HEK293T (cell line): Measurements from ENCODE around the gene CSTB.

Experiments
- CTCF ChIA-PET: fragments of 350-600 bp; formaldehyde crosslinking; extraction: SDS; loops from one replicate; lab custom pipeline; 2021; ENCODE audit warnings: antibody characterized with exemption, inconsistent platforms; lab: Yijun Ruan, JAX
- POLR2A ChIA-PET: fragments of 350-600 bp; formaldehyde crosslinking; extraction: SDS; loops from one replicate; lab custom pipeline; 2020; ENCODE audit warnings: antibody characterized with exemption, inconsistent platforms; lab: Yijun Ruan, JAX
- DNase-seq: peaks from one replicate; pipeline ENCODE4 v3.0.0; 2012; ENCODE audit warnings: mixed read lengths; ENCODE audit errors: extremely low spot score
- ARNT ChIP-seq: fragments of 450-650 bp; IDR thresholded peaks from 2 replicates; pipeline ENCODE4 v1.6.1; 2017; ENCODE audit warnings: mild to moderate bottlenecking
- BHLHE40 ChIP-seq: fragments of 450-650 bp; IDR thresholded peaks from 2 replicates; pipeline ENCODE4 v1.6.1; 2016; ENCODE audit warnings: mild to moderate bottlenecking, moderate library complexity, borderline replicate concordance
- CTBP1 ChIP-seq: fragments of 450-650 bp; IDR thresholded peaks from 2 replicates; pipeline ENCODE4 v1.6.1; 2016; ENCODE audit warnings: borderline replicate concordance
- ELF4 ChIP-seq: fragments of 450-650 bp; IDR thresholded peaks from 2 replicates; pipeline ENCODE4 v1.6.1; 2017; ENCODE audit warnings: antibody characterized with exemption
- FOXA1 ChIP-seq: fragments of 450-650 bp; IDR thresholded peaks from 2 replicates; pipeline ENCODE4 v1.6.1; 2016; ENCODE audit warnings: mild to moderate bottlenecking
- FOXK2 ChIP-seq: fragments of 450-650 bp; IDR thresholded peaks from 2 replicates; pipeline ENCODE4 v1.6.1; 2016; ENCODE audit warnings: mild to moderate bottlenecking
- FOXM1 ChIP-seq: fragments of 450-650 bp; IDR thresholded peaks from 2 replicates; pipeline ENCODE4 v1.6.1; 2017; ENCODE audit warnings: mild to moderate bottlenecking, borderline replicate concordance
- HDGF ChIP-seq: fragments of 450-650 bp; IDR thresholded peaks from 2 replicates; pipeline ENCODE4 v1.6.1; 2017; ENCODE audit warnings: antibody characterized with exemption, borderline replicate concordance
- L3MBTL2 ChIP-seq: fragments of 450-650 bp; conservative IDR thresholded peaks from 2 replicates; pipeline ENCODE4 v1.6.1; 2016; ENCODE audit warnings: mild to moderate bottlenecking
- LEF1 ChIP-seq: fragments of 450-650 bp; IDR thresholded peaks from 2 replicates; pipeline ENCODE4 v1.6.1; 2017; ENCODE audit warnings: mild to moderate bottlenecking, borderline replicate concordance
- NFRKB ChIP-seq: fragments of 450-650 bp; IDR thresholded peaks from 2 replicates; pipeline ENCODE4 v1.6.1; 2016; ENCODE audit warnings: mild to moderate bottlenecking, moderate library complexity
- SP1 ChIP-seq: fragments of 450-650 bp; IDR thresholded peaks from 2 replicates; pipeline ENCODE4 v1.6.1; 2017
- SUZ12 ChIP-seq: fragments of 450-650 bp; IDR thresholded peaks from 2 replicates; pipeline ENCODE4 v1.6.1; 2016; ENCODE audit warnings: mild to moderate bottlenecking
- TARDBP ChIP-seq: fragments of 450-650 bp; IDR thresholded peaks from 2 replicates; pipeline ENCODE4 v1.6.1; 2016
- ZNF384 ChIP-seq: fragments of 450-650 bp; IDR thresholded peaks from 2 replicates; pipeline ENCODE4 v1.6.1; 2016
- TF ChIP-seq, protein P1 (sequence below): fragments of 450-650 bp; IDR thresholded peaks from 2 replicates; pipeline ENCODE4 v1.6.1; 2016

The CSTB gene

DNA sequence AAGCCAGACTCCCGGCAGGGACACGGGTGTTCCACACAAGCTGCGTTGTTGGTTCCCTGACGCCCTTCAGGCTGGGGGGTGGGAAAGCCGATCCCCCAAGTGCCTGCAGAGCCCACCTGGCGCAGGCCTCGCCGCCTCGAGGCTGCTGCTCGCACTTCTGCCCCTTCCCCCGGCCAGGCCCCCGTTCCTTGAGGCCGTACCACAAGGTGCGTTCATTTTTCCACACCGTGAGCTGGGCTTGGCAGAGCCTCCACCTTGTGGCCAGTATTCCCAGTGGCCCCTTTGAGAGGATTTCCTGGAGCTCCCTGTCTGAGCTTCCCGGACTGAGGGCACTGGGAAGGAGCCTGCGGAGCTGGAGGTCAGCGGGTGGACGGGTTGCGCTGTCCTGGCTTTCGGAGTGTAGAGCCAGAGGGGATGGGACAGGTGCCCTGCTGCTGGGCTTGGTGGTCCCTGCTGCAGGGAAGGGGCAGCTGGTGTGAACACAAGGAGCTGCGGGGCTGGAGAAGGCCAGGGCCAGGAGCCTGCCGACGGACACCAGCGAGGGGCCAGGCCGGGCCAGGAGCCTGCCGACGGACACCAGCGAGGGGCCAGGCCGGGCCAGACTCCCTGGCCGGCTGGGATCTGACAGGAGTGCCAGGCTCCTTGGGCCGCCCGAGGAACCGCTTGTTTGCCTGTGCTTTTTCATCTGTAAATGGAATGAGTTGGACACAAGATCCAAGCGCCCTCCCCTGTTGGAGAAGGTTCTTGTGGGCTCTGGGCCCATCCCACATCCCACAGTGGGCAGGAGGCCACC is 38.8 kb downstream of the CSTB start:
- DNase-seq = no peak
- ChIA-PET POLR2A (interaction anchor here (0.5 to 1.8 kb wide), 3 partner anchors 9 to 53 kb away, joined by 3 to 15 read pairs (median 4); no protein-coding TSS in a partner anchor), CTCF (no interaction called here)
- TF ChIP-seq L3MBTL2 = no peak
- TF ChIP-seq ZNF384 = no peak
- TF ChIP-seq CTBP1 = no peak
- TF ChIP-seq FOXM1 = no peak
- no peak for TF ChIP-seq TARDBP
- no peak for TF ChIP-seq NFRKB
- no peak for TF ChIP-seq ARNT
- no peak for TF ChIP-seq ELF4
- no peak for TF ChIP-seq LEF1
- no peak for TF ChIP-seq SUZ12
- TF ChIP-seq FOXA1 = no peak
- TF ChIP-seq, protein P1, sequence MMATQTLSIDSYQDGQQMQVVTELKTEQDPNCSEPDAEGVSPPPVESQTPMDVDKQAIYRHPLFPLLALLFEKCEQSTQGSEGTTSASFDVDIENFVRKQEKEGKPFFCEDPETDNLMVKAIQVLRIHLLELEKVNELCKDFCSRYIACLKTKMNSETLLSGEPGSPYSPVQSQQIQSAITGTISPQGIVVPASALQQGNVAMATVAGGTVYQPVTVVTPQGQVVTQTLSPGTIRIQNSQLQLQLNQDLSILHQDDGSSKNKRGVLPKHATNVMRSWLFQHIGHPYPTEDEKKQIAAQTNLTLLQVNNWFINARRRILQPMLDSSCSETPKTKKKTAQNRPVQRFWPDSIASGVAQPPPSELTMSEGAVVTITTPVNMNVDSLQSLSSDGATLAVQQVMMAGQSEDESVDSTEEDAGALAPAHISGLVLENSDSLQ = no peak
- no peak for TF ChIP-seq SP1
- TF ChIP-seq BHLHE40 = no peak
- TF ChIP-seq FOXK2 = no peak
- no peak for TF ChIP-seq HDGF

DNA sequence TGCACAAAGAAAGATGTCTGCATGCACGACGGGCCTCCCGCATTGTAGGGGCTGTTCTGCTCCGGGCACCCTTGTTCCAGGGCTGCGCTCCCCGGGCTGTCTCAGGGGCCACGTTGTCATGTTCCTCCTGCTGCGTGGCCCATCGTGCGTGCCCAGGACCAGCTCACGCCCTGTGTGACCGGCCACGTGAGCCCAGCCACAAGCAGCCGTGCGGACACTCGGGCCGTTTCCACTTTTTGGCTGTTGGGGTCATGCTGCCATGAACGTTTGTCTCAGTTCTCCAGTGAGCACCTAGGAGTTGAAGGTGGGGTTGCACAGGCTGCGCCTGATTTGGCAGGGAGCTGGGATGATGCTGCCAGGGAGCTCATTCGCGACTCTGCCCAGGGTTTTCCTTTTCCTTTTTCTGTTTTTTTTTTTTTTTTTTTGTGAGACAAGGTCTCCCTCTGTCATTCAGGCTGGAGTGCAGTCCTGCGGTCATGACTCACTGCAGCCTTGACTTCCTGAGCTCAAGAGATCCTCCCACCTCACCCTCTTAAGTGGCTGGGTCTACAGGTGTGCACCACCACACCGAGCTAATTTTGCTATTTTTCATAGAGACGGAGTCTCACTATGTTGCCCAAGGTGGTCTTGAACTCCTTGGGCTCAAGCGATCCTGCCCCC is 39.8 kb downstream of the CSTB start:
- DNase-seq = no peak
- ChIA-PET CTCF (no interaction called here), POLR2A (interaction anchor here (1.2 to 1.8 kb wide), 2 partner anchors 8 to 17 kb away, joined by 4 to 15 read pairs; no protein-coding TSS in a partner anchor)
- TF ChIP-seq CTBP1 (no peak), LEF1 (no peak), SUZ12 (no peak), FOXA1 (no peak), L3MBTL2 (no peak), FOXM1 (no peak), TARDBP (no peak), ARNT (no peak), NFRKB (no peak), ELF4 (no peak), SP1 (no peak), FOXK2 (no peak), ZNF384 (no peak), HDGF (no peak), BHLHE40 (no peak)
- TF ChIP-seq, protein P1 = no peak

GRCh38 chr21:43735236-43736091 is 40.6 kb downstream of the CSTB start:
- no peak for TF ChIP-seq FOXK2
- no peak for TF ChIP-seq ELF4
- TF ChIP-seq ARNT = no peak
- TF ChIP-seq, protein P1 = no peak
- no peak for TF ChIP-seq FOXA1
- TF ChIP-seq NFRKB = no peak
- TF ChIP-seq FOXM1 = no peak
- TF ChIP-seq SUZ12 = no peak
- no peak for TF ChIP-seq ZNF384
- no peak for TF ChIP-seq BHLHE40
- no peak for TF ChIP-seq HDGF
- TF ChIP-seq CTBP1 = no peak
- no peak for TF ChIP-seq SP1
- TF ChIP-seq L3MBTL2 = no peak
- no peak for TF ChIP-seq LEF1
- no peak for TF ChIP-seq TARDBP
- DNase-seq = no peak
- POLR2A ChIA-PET = no interaction called here
- CTCF ChIA-PET = no interaction called here

- no peak for DNase-seq
- POLR2A ChIA-PET = no interaction called here
- CTCF ChIA-PET = no interaction called here
- TF ChIP-seq L3MBTL2 = no peak
- no peak for TF ChIP-seq FOXA1
- no peak for TF ChIP-seq SUZ12
- no peak for TF ChIP-seq TARDBP
- TF ChIP-seq NFRKB = no peak
- TF ChIP-seq SP1 = no peak
- TF ChIP-seq, protein P1 = no peak
- TF ChIP-seq ARNT = no peak
- TF ChIP-seq ZNF384 = no peak
- no peak for TF ChIP-seq HDGF
- no peak for TF ChIP-seq ELF4
Measured at GRCh38 chr21:43734928-43735229, 41.2 kb downstream of the CSTB start.
